ENCODE results near the gene ETFDH. TPM values are rescaled to one million over a fixed set of nuclear protein-coding genes. Genes with fewer than 3 reads are reported as not detected.

Gene ETFDH
- polyA plus RNA-seq, 1 donor (not counting 4 experiments of a cell fraction or from before 2014, with no cell fraction given): 25.5 TPM

GRCh38 chr4:158714937-158715336 is 42.8 kb downstream of the ETFDH start:
- Histone ChIP-seq H4K20me1 (ENCODE audit: control insufficient read depth, extremely low read depth, insufficient read depth, low read length) (no peaks in the 10 kb centered on the region), H3K9ac (ENCODE audit: control insufficient read depth, extremely low read depth, insufficient read depth, low read length) (no peak overlapping the region), H3K9me3 (ENCODE audit: control insufficient read depth, low read depth, low read length) (no peaks in the 10 kb centered on the region), H3K27ac (ENCODE audit: control insufficient read depth, insufficient read depth, low read length) (no peak overlapping the region), H3K79me2 (ENCODE audit: control insufficient read depth, insufficient read depth, low read length) (peaks cover 5% of the 10 kb centered on the region), H3K4me2 (ENCODE audit: control insufficient read depth, extremely low read depth, insufficient read depth, low read depth, low read length) (no peak overlapping the region), H3K4me3 (ENCODE audit: control insufficient read depth in 2 of 3, extremely low read depth in 1 of 3, insufficient read depth in 2 of 3, low read depth in 1 of 3, low read length in 3 of 3) (no peak overlapping the region), H3K9me1 (ENCODE audit: control insufficient read depth, extremely low read depth, insufficient read depth, low read length) (no peaks in the 10 kb centered on the region), H3K27me3 (ENCODE audit: control insufficient read depth, extremely low read depth, insufficient read depth, low read length) (no peaks in the 10 kb centered on the region), H3K36me3 (ENCODE audit: control insufficient read depth in 2 of 2, extremely low read depth in 1 of 2, insufficient read depth in 2 of 2, low read length in 2 of 2) (peaks cover 25 to 35% of the 10 kb centered on the region in 2 experiments), H2AFZ (ENCODE audit: control insufficient read depth, low read length) (no peak overlapping the region), H3K4me1 (ENCODE audit: control insufficient read depth, extremely low read depth, insufficient read depth, low read length) (no peaks in the 10 kb centered on the region)
- TF ChIP-seq EZH2 (IDR thresholded peaks at IDR 0.05; ENCODE audit: low read length) (no peak), CTCF (optimal IDR thresholded peaks at IDR 0.05 in 1 of 3, IDR thresholded peaks at IDR 0.05 in 1 of 3, conservative IDR thresholded peaks at IDR 0.05 in 1 of 3; ENCODE audit: extremely low read depth in 1 of 3, insufficient read depth in 2 of 3, low read length in 3 of 3) (no peak)
- dilution Hi-C loops (cut with MboI; ENCODE audit: extremely low pct_ligation_motif_present, low sequenced_read_pairs): no loop called here
- DNase-seq (ENCODE audit: low read depth, low spot score) (no peak), FAIRE-seq (no peak)

- no peaks in the 10 kb centered on the region for H3K4me1 ChIP-seq (ENCODE audit: control insufficient read depth, extremely low read depth, insufficient read depth, low read length)
- dilution Hi-C loops (cut with MboI; ENCODE audit: extremely low pct_ligation_motif_present, low sequenced_read_pairs): no loop called here
- TF ChIP-seq EZH2 (IDR thresholded peaks at IDR 0.05; ENCODE audit: low read length) (no peak), CTCF (optimal IDR thresholded peaks at IDR 0.05 in 1 of 3, IDR thresholded peaks at IDR 0.05 in 1 of 3, conservative IDR thresholded peaks at IDR 0.05 in 1 of 3; ENCODE audit: extremely low read depth in 1 of 3, insufficient read depth in 2 of 3, low read length in 3 of 3) (no peak)
- no peak overlapping the region for H3K4me3 ChIP-seq (ENCODE audit: control insufficient read depth in 2 of 3, extremely low read depth in 1 of 3, insufficient read depth in 2 of 3, low read depth in 1 of 3, low read length in 3 of 3)
- DNase-seq (ENCODE audit: low read depth, low spot score) (no peak), FAIRE-seq (no peak)
- H3K79me2 ChIP-seq (ENCODE audit: control insufficient read depth, insufficient read depth, low read length): peaks cover 6% of the 10 kb centered on the region
- H2AFZ ChIP-seq (ENCODE audit: control insufficient read depth, low read length): no peak overlapping the region
- no peaks in the 10 kb centered on the region for H3K27me3 ChIP-seq (ENCODE audit: control insufficient read depth, extremely low read depth, insufficient read depth, low read length)
- H3K4me2 ChIP-seq (ENCODE audit: control insufficient read depth, extremely low read depth, insufficient read depth, low read depth, low read length): no peak overlapping the region
- peaks cover 24 to 35% of the 10 kb centered on the region in 2 experiments for H3K36me3 ChIP-seq (ENCODE audit: control insufficient read depth in 2 of 2, extremely low read depth in 1 of 2, insufficient read depth in 2 of 2, low read length in 2 of 2)
- H4K20me1 ChIP-seq (ENCODE audit: control insufficient read depth, extremely low read depth, insufficient read depth, low read length): no peaks in the 10 kb centered on the region
- no peak overlapping the region for H3K27ac ChIP-seq (ENCODE audit: control insufficient read depth, insufficient read depth, low read length)
- no peak overlapping the region for H3K9ac ChIP-seq (ENCODE audit: control insufficient read depth, extremely low read depth, insufficient read depth, low read length)
- H3K9me1 ChIP-seq (ENCODE audit: control insufficient read depth, extremely low read depth, insufficient read depth, low read length): no peaks in the 10 kb centered on the region
- no peaks in the 10 kb centered on the region for H3K9me3 ChIP-seq (ENCODE audit: control insufficient read depth, low read depth, low read length)
Observed at GRCh38 chr4:158715802-158716201, 43.7 kb downstream of the ETFDH start.

Data from keratinocyte (primary cell).